Sigmoid colon (tissue), 7 donors: ENCODE results near the gene PYGB. TPM values are rescaled to one million over a fixed set of nuclear protein-coding genes. Genes with fewer than 3 reads are reported as not detected.

Source experiments
- DNase-seq: peaks from one replicate; pipeline ENCODE4 v3.0.0-alpha.2; 2019
- H3K27ac ChIP-seq, 4 donors: fragments of 200-600 bp; sonication (generic); one replicate each; pipeline ENCODE4 v1.5.1; 2016 to 2019; ENCODE audit warnings: mild to moderate bottlenecking in 1 of 4
- H3K27me3 ChIP-seq, 3 donors: fragments of 200-600 bp; sonication (generic); one replicate each; pipeline ENCODE4 v1.5.1; 2019; ENCODE audit warnings: mild to moderate bottlenecking in 1 of 3
- H3K36me3 ChIP-seq, 4 donors: fragments of 200-600 bp; sonication (generic); one replicate each; pipeline ENCODE4 v1.5.1; 2016 to 2019
- H3K4me1 ChIP-seq, 4 donors: fragments of 200-600 bp; sonication (generic); one replicate each; pipeline ENCODE4 v1.5.1; 2017 to 2019
- H3K4me3 ChIP-seq, 4 donors: fragments of 200-600 bp; sonication (generic); one replicate each; pipeline ENCODE4 v1.5.1; 2017 to 2019; ENCODE audit warnings: mild to moderate bottlenecking in 2 of 4, moderate library complexity in 1 of 4
- H3K9me3 ChIP-seq, 4 donors: fragments of 200-600 bp in 3 of 4; sonication (generic) in 3 of 4; one replicate each; pipeline versions ENCODE4 v1.5.1 to v1.6.1; 2013 to 2019
- EP300 ChIP-seq, 4 donors: sonication (generic); formaldehyde crosslinking; IDR thresholded peaks; one replicate each; pipeline ENCODE4 v1.6.1; 2017; ENCODE audit warnings: antibody characterized with exemption in 4 of 4
- POLR2A ChIP-seq, 2 donors: fragments of 450-650 bp; IDR thresholded peaks; one replicate each; pipeline ENCODE4 v1.6.1; 2016; ENCODE audit warnings: antibody characterized with exemption in 2 of 2, mild to moderate bottlenecking in 2 of 2, moderate library complexity in 2 of 2
- POLR2AphosphoS5 ChIP-seq, 4 donors: sonication (generic); formaldehyde crosslinking; IDR thresholded peaks; one replicate each; pipeline ENCODE4 v1.6.1; 2017; ENCODE audit warnings: antibody characterized with exemption in 4 of 4
- WGBS, 2 donors: extraction: QIAGEN DNeasy Blood & Tissue Kit; methylation state at CpG; one replicate each; pipeline ENCODE4 v1.1.7; 2013; 5-methylcytosine and 5-hydroxymethylcytosine counted together
- intact Hi-C: fragments of 100-400 bp; cut with DNase I; formaldehyde crosslinking; loops from one replicate; pipeline ENCODE4 v1.15.1; 2023
- polyA plus RNA-seq, 3 donors: library from polyadenylated mRNA; stranded (reverse); fragments of 200-250 nt; gene quantifications; one replicate each; pipeline ENCODE4 v1.2.3, GENCODE V29; 2013
- total RNA-seq, 4 donors: library from RNA; depleted of rRNA; stranded (reverse); fragments of >200 nt; gene quantifications; one replicate each; pipeline ENCODE4 v1.1.0, GENCODE V29; 2016
- TF ChIP-seq, protein P1 (sequence below), 4 experiments: fragments of 450-650 bp in 3 of 4; fragments of 200-600 bp in 1 of 4; IDR thresholded peaks; one replicate each; pipeline ENCODE4 v1.5.1; 2016 to 2019; ENCODE audit warnings: antibody characterized with exemption in 4 of 4, mild to moderate bottlenecking in 3 of 4, moderate library complexity in 2 of 4
- donor health status: healthy with polysubstance abuse.
- donor health status: Bipolar disorder and iron deficiency.
- donor health status: healthy.

PYGB gene
- total and polyA plus RNA-seq, 7 donors, result 45.6 to 317 (median 198) TPM

DNA sequence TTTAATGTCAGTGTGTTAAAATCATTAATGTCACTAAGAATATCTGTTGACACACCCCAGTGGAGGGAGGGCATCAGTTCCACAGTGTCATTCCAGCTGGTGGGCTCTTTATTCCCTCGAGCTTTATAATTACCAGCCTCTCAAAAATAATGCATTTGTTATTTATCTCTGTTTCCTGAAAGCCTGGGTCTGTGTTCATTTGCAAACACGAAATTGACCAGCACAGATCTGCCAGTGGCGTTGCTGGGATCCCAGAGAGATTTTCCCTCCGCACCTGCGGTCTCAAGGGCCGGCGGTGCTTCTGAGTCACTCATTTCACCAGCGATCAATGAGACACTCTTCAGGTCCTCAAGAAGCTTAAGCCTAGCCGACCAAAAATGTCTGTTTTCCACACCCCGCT is 5.7 kb upstream of the PYGB start:
- Histone ChIP-seq H3K9me3 (no peaks in the 10 kb centered on the region), H3K27me3 (no peaks in the 10 kb centered on the region), H3K4me3 (no peak overlapping the region), H3K36me3 (no peaks in the 10 kb centered on the region), H3K4me1 (peaks cover 0 to 26% (median 22%) of the 10 kb centered on the region in 4 donors), H3K27ac (no peak overlapping the region)
- no peak for DNase-seq
- TF ChIP-seq POLR2AphosphoS5 (IDR thresholded peaks at IDR 0.05) (no peak), EP300 (IDR thresholded peaks at IDR 0.05) (no peak), POLR2A (IDR thresholded peaks at IDR 0.05) (no peak)
- TF ChIP-seq, protein P1, sequence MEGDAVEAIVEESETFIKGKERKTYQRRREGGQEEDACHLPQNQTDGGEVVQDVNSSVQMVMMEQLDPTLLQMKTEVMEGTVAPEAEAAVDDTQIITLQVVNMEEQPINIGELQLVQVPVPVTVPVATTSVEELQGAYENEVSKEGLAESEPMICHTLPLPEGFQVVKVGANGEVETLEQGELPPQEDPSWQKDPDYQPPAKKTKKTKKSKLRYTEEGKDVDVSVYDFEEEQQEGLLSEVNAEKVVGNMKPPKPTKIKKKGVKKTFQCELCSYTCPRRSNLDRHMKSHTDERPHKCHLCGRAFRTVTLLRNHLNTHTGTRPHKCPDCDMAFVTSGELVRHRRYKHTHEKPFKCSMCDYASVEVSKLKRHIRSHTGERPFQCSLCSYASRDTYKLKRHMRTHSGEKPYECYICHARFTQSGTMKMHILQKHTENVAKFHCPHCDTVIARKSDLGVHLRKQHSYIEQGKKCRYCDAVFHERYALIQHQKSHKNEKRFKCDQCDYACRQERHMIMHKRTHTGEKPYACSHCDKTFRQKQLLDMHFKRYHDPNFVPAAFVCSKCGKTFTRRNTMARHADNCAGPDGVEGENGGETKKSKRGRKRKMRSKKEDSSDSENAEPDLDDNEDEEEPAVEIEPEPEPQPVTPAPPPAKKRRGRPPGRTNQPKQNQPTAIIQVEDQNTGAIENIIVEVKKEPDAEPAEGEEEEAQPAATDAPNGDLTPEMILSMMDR (IDR thresholded peaks at IDR 0.05), result no peak
- 90 to 92% methylated on average over 10 of the region's 10 CpGs for whole genome bisulfite sequencing, 2 donors
- intact Hi-C loops, result no loop called here

DNA sequence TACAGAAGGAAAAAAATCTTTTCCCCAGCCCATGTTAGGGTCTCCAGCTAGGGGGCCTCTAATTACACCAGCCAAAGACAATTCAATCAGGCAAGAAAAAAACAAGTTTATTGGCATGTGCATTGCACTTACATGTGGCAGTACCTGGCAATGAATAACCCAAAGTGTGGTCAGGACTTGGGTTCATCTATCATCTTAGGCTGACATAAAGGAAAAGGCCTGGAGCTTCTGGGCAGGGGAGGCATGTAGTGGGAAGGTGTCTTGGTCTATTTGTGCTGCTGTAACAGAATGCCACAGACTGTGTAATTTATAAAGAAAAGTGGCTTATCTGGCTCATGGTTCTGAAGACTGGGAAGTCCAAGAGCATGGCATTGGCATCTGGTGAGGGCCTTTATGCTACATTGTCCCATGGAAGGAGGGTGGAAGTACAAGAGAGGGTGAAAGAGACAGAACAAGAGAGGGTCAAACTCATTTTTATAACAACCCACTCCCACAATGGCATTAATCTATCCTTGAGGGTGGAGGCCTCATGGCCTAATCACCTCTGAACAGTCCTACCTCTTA is 4.4 kb upstream of the PYGB start:
- Histone ChIP-seq H3K4me1 (peaks cover 0 to 18% (median 12%) of the 10 kb centered on the region in 4 donors), H3K36me3 (no peaks in the 10 kb centered on the region), H3K9me3 (no peaks in the 10 kb centered on the region), H3K27me3 (no peaks in the 10 kb centered on the region), H3K27ac (no peak overlapping the region), H3K4me3 (no peak overlapping the region)
- intact Hi-C loops, result no loop called here
- TF ChIP-seq POLR2A (IDR thresholded peaks at IDR 0.05) (no peak), POLR2AphosphoS5 (IDR thresholded peaks at IDR 0.05) (no peak), EP300 (IDR thresholded peaks at IDR 0.05) (no peak)
- TF ChIP-seq, protein P1 (IDR thresholded peaks at IDR 0.05), result no peak
- DNase-seq, result no peak

DNA sequence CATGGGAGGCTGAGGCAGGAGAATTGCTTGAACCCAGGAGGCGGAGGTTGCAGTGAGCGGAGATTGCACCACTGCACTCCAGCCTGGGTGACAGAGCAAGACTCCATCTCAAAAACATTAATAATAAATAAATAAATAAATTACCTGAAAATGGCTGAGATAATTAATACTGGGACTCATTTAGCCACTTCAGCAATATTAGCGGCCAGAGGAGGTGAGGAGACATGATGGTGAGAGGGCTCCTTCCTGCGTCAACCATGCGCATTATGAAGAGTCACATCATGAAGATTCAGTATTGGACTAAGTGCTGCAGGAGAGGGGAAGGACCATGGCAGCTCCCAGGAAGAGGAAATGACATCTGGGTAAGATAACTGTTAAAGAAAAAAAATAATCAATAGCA is 2.9 kb upstream of the PYGB start:
- no peak for DNase-seq
- Histone ChIP-seq H3K9me3 (no peaks in the 10 kb centered on the region), H3K27ac (no peak overlapping the region), H3K27me3 (no peaks in the 10 kb centered on the region), H3K36me3 (no peaks in the 10 kb centered on the region), H3K4me3 (no peak overlapping the region), H3K4me1 (peaks cover 0 to 24% (median 13%) of the 10 kb centered on the region in 4 donors)
- WGBS, 2 donors, result 98 to 99% methylated on average over 5 of the region's 5 CpGs
- intact Hi-C loops, result loop anchor here (5.0 kb wide), 1 partner anchor 188 kb away; the partner anchor contains the start of gene ACSS1
- TF ChIP-seq POLR2A (IDR thresholded peaks at IDR 0.05), result no peak
- TF ChIP-seq EP300 (IDR thresholded peaks at IDR 0.05), result no peak
- TF ChIP-seq, protein P1 (IDR thresholded peaks at IDR 0.05), result no peak
- no peak for TF ChIP-seq POLR2AphosphoS5 (IDR thresholded peaks at IDR 0.05)

DNA sequence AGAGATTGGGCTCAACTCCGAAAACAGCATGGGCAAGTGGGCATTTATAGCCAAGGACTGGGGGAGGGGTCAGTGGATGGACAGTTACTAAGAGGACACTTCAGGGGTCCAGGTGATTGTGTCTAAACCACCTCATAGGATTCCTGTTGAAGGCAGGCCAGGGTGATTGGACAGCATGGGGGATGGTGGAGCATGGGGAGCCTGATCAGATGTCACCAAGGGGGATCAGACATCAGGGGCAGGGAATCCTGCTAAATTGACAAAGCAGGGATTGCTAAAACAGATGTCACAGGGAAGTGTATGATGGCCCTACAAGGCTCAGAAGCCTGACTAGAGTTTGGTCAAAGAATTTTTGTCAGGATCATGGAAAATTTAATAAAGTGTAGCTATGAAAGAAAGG is 2.4 kb upstream of the PYGB start:
- DNase-seq, result no peak
- TF ChIP-seq POLR2A (IDR thresholded peaks at IDR 0.05) (no peak), EP300 (IDR thresholded peaks at IDR 0.05) (no peak), POLR2AphosphoS5 (IDR thresholded peaks at IDR 0.05) (no peak)
- TF ChIP-seq, protein P1 (IDR thresholded peaks at IDR 0.05), result no peak
- 96 to 97% methylated on average over 1 of the region's 1 CpG for WGBS, 2 donors
- no peaks in the 10 kb centered on the region for H3K27me3 ChIP-seq
- intact Hi-C loops, result loop anchor here (5.0 kb wide), 1 partner anchor 188 kb away; the partner anchor contains the start of gene ACSS1
- H3K27ac ChIP-seq, result no peak overlapping the region
- H3K4me1 ChIP-seq, result peaks cover 0 to 26% (median 15%) of the 10 kb centered on the region in 4 donors
- no peaks in the 10 kb centered on the region for H3K9me3 ChIP-seq
- H3K36me3 ChIP-seq, result no peaks in the 10 kb centered on the region
- H3K4me3 ChIP-seq, result no peak overlapping the region
